ENCODE results near the gene PTPRF.

GRCh38 chr1:43636006-43636641 lies 105.4 kb downstream of the PTPRF start:
- no peak for TF ChIP-seq SIN3A (IDR thresholded peaks at IDR 0.05; ENCODE audit: borderline replicate concordance, insufficient read depth, low read length)
- no peak for TF ChIP-seq POLR2AphosphoS5 (IDR thresholded peaks at IDR 0.05; ENCODE audit: low read depth, low read length)

All from PFSK-1 (cell line).